Liver (tissue), 9 donors: ENCODE data around the gene PHTF1. TPM values are rescaled to one million over a fixed set of nuclear protein-coding genes. Genes with fewer than 3 reads are reported as not detected.
A peak's percentile ranks its signal among the peaks of the same experiment; 100 is the strongest.

Source experiments
- DNase-seq: peaks from one replicate; pipeline ENCODE4 v3.0.0-alpha.2; 2017; ENCODE audit warnings: low spot score
- H3K27ac ChIP-seq, 2 donors: one replicate each; pipeline ENCODE4 v1.7.0; 2013; ENCODE audit warnings: inconsistent platforms in 2 of 2, low read length in 2 of 2, control low read depth in 1 of 2, low read depth in 1 of 2, mild to moderate bottlenecking in 1 of 2
- H3K27me3 ChIP-seq, 4 donors: one replicate each; pipeline versions ENCODE4 v1.6.1 to v1.7.0; 2013; ENCODE audit warnings: low read length in 3 of 4, inconsistent platforms in 1 of 4, mild to moderate bottlenecking in 1 of 4, moderate library complexity in 1 of 4; ENCODE audit not compliant: control insufficient read depth in 4 of 4, insufficient read depth in 4 of 4
- H3K36me3 ChIP-seq, 4 donors: one replicate each; pipeline versions ENCODE4 v1.6.1 to v1.7.0; 2013; ENCODE audit warnings: low read length in 3 of 4, mild to moderate bottlenecking in 3 of 4, low read depth in 1 of 4, moderate library complexity in 1 of 4; ENCODE audit not compliant: control insufficient read depth in 4 of 4, insufficient read depth in 3 of 4
- H3K4me1 ChIP-seq, 4 donors: one replicate each; pipeline versions ENCODE4 v1.6.1 to v1.7.0; 2013; ENCODE audit warnings: low read length in 3 of 4, mild to moderate bottlenecking in 3 of 4, moderate library complexity in 1 of 4; ENCODE audit not compliant: control insufficient read depth in 4 of 4, insufficient read depth in 4 of 4
- H3K4me3 ChIP-seq, 3 donors: one replicate each; pipeline versions ENCODE4 v1.6.1 to v1.7.0; 2013; ENCODE audit warnings: low read length in 3 of 3, control low read depth in 1 of 3, low read depth in 1 of 3, mild to moderate bottlenecking in 1 of 3
- H3K9ac ChIP-seq, 2 donors: one replicate each; pipeline ENCODE4 v1.7.0; 2013; ENCODE audit warnings: low read length in 2 of 2, mild to moderate bottlenecking in 2 of 2, moderate library complexity in 2 of 2, control low read depth in 1 of 2, low read depth in 1 of 2
- H3K9me3 ChIP-seq, 4 donors: one replicate each; pipeline versions ENCODE4 v1.6.1 to v1.7.0; 2013; ENCODE audit warnings: low read length in 3 of 4; ENCODE audit not compliant: control insufficient read depth in 4 of 4
- ATF3 ChIP-seq: IDR thresholded peaks from 2 replicates; pipeline ENCODE4 v1.6.1; 2016; ENCODE audit warnings: antibody characterized with exemption
- CTCF ChIP-seq: fragments of 150-350 bp; IDR thresholded peaks from 2 replicates; pipeline ENCODE4 v1.5.1; 2017; ENCODE audit warnings: improper control_type of control experiment, low read depth, low read length; ENCODE audit not compliant: missing input control
- EGR1 ChIP-seq, 2 donors: IDR thresholded peaks; 2 replicates each; pipeline ENCODE4 v1.6.1; 2016 to 2018; ENCODE audit warnings: antibody characterized with exemption in 2 of 2, low read depth in 2 of 2
- FOXA1 ChIP-seq: IDR thresholded peaks from 2 replicates; pipeline ENCODE4 v1.6.1; 2016; ENCODE audit warnings: antibody characterized with exemption
- FOXA2 ChIP-seq: IDR thresholded peaks from 2 replicates; pipeline ENCODE4 v1.6.1; 2016; ENCODE audit warnings: antibody characterized with exemption
- GABPA ChIP-seq, 2 donors: IDR thresholded peaks in 1 of 2; conservative IDR thresholded peaks in 1 of 2; 2 replicates each; pipeline ENCODE4 v1.6.1; 2016; ENCODE audit warnings: antibody characterized with exemption in 2 of 2, mild to moderate bottlenecking in 1 of 2, moderate library complexity in 1 of 2
- HNF4A ChIP-seq, 2 donors: conservative IDR thresholded peaks; 2 replicates each; pipeline ENCODE4 v1.6.1; 2016; ENCODE audit warnings: antibody characterized with exemption in 2 of 2, mild to moderate bottlenecking in 2 of 2
- HNF4G ChIP-seq: IDR thresholded peaks from 2 replicates; pipeline ENCODE4 v1.6.1; 2016; ENCODE audit warnings: antibody characterized with exemption
- JUND ChIP-seq, 2 donors: IDR thresholded peaks; 2 replicates each; pipeline ENCODE4 v1.6.1; 2016; ENCODE audit warnings: antibody characterized with exemption in 2 of 2
- MAX ChIP-seq: IDR thresholded peaks from 2 replicates; pipeline ENCODE4 v1.6.1; 2016; ENCODE audit warnings: antibody characterized with exemption
- NR2F2 ChIP-seq: IDR thresholded peaks from 2 replicates; pipeline ENCODE4 v1.6.1; 2016; ENCODE audit warnings: antibody characterized with exemption
- RAD21 ChIP-seq, 2 donors: IDR thresholded peaks; 2 replicates each; pipeline ENCODE4 v1.6.1; 2016; ENCODE audit warnings: antibody characterized with exemption in 2 of 2, mild to moderate bottlenecking in 2 of 2
- REST ChIP-seq: IDR thresholded peaks from 2 replicates; pipeline ENCODE4 v1.6.1; 2016; ENCODE audit warnings: antibody characterized with exemption, mild to moderate bottlenecking
- RXRA ChIP-seq, 2 donors: IDR thresholded peaks; 2 replicates each; pipeline ENCODE4 v1.6.1; 2017 to 2018; ENCODE audit warnings: antibody characterized with exemption in 2 of 2, mild to moderate bottlenecking in 1 of 2
- SP1 ChIP-seq: IDR thresholded peaks from 2 replicates; pipeline ENCODE4 v1.6.1; 2018; ENCODE audit warnings: antibody characterized with exemption, mild to moderate bottlenecking
- TAF1 ChIP-seq: conservative IDR thresholded peaks from 2 replicates; pipeline ENCODE4 v1.6.1; 2016; ENCODE audit warnings: antibody characterized with exemption, mild to moderate bottlenecking
- YY1 ChIP-seq: IDR thresholded peaks from 2 replicates; pipeline ENCODE4 v1.6.1; 2016; ENCODE audit warnings: antibody characterized with exemption, mild to moderate bottlenecking
- WGBS: extraction: QIAGEN DNeasy Blood & Tissue Kit; methylation state at CpG from one replicate; pipeline ENCODE4 v1.1.7; 2013; 5-methylcytosine and 5-hydroxymethylcytosine counted together
- polyA plus RNA-seq, 2 donors: library from polyadenylated mRNA; stranded (reverse) in 1 of 2; unstranded in 1 of 2; fragments of 200-250 nt in 1 of 2; fragments of >200 nt in 1 of 2; fragmentation: Nextera tagmentation in 1 of 2; extraction: Ambion mirVana in 1 of 2; gene quantifications; one replicate each; pipeline versions ENCODE4 v1.2.1 to v1.2.3, GENCODE V29; 2013 to 2015
- total RNA-seq, 2 donors: library from RNA; depleted of rRNA; stranded (reverse); fragments of >200 nt; gene quantifications; one replicate each; pipeline ENCODE4 v1.2.3, GENCODE V29; 2014
- donor health status: healthy.
- donor health status: healthy.
- donor health status: healthy.
- donor health status: healthy.
- donor health status: healthy.

The PHTF1 gene
- total and polyA plus RNA-seq, 4 donors: 3.2 to 14.0 (median 7.3) TPM

GRCh38 chr1:113677250-113678158, 81.8 kb downstream of the PHTF1 start:
- H3K4me3 ChIP-seq: no peak overlapping the region
- peak overlapping the region in 1 of 2 donors; percentile 31 for H3K27ac ChIP-seq
- WGBS: 21% methylated on average over 7 of the region's 7 CpGs
- peak overlapping the region in 1 of 2 donors; percentile 39 for H3K9ac ChIP-seq
- peaks cover 3 to 20% (median 9%) of the 10 kb centered on the region in 4 donors for H3K36me3 ChIP-seq
- H3K27me3 ChIP-seq: no peaks in the 10 kb centered on the region
- peak; percentile 92 to 98 for TF ChIP-seq RXRA (IDR thresholded peaks at IDR 0.05)
- TF ChIP-seq HNF4G: peak; percentile 23
- no peak for TF ChIP-seq FOXA1
- no peak for TF ChIP-seq TAF1
- TF ChIP-seq CTCF: peak; percentile 52
- TF ChIP-seq EGR1 (IDR thresholded peaks at IDR 0.05; ENCODE audit: low read depth in 2 of 2): no peak
- peak; percentile 35 for TF ChIP-seq MAX
- TF ChIP-seq HNF4A (conservative IDR thresholded peaks at IDR 0.05): peak; percentile 51 to 68
- TF ChIP-seq RAD21 (IDR thresholded peaks at IDR 0.05): peak; percentile 83 to 85
- TF ChIP-seq JUND (IDR thresholded peaks at IDR 0.05): peak in 1 of 2 donors; percentile 29
- H3K9me3 ChIP-seq: no peaks in the 10 kb centered on the region
- DNase-seq: peak; percentile 55
- H3K4me1 ChIP-seq: peaks cover 0 to 10% (median 10%) of the 10 kb centered on the region in 4 donors

GRCh38 chr1:113676524-113676923, 82.8 kb downstream of the PHTF1 start:
- DNase-seq: no peak
- no peak overlapping the region for H3K4me3 ChIP-seq
- H3K36me3 ChIP-seq: peaks cover 3 to 24% (median 14%) of the 10 kb centered on the region in 4 donors
- H3K9me3 ChIP-seq: no peaks in the 10 kb centered on the region
- H3K4me1 ChIP-seq: peaks cover 0 to 10% (median 10%) of the 10 kb centered on the region in 4 donors
- WGBS: 78% methylated on average over 5 of the region's 5 CpGs
- TF ChIP-seq SP1 (no peak), TAF1 (no peak)
- H3K27me3 ChIP-seq: no peaks in the 10 kb centered on the region
- no peak overlapping the region for H3K9ac ChIP-seq
- no peak overlapping the region for H3K27ac ChIP-seq

GRCh38 chr1:113675302-113675701, 84.0 kb downstream of the PHTF1 start:
- no peaks in the 10 kb centered on the region for H3K9me3 ChIP-seq
- H3K36me3 ChIP-seq: peaks cover 3 to 24% (median 11%) of the 10 kb centered on the region in 4 donors
- no peaks in the 10 kb centered on the region for H3K27me3 ChIP-seq
- DNase-seq: no peak
- no peak overlapping the region for H3K27ac ChIP-seq
- H3K4me1 ChIP-seq: peaks cover 0 to 10% (median 10%) of the 10 kb centered on the region in 4 donors
- 93% methylated on average over 2 of the region's 2 CpGs for WGBS
- no peak overlapping the region for H3K4me3 ChIP-seq
- H3K9ac ChIP-seq: no peak overlapping the region
- no peak for TF ChIP-seq REST
- TF ChIP-seq SP1: no peak
- no peak for TF ChIP-seq TAF1
- no peak for TF ChIP-seq GABPA (IDR thresholded peaks at IDR 0.05 in 1 of 2, conservative IDR thresholded peaks at IDR 0.05 in 1 of 2)
- TF ChIP-seq FOXA2: no peak
- TF ChIP-seq EGR1 (IDR thresholded peaks at IDR 0.05; ENCODE audit: low read depth in 2 of 2): no peak
- no peak for TF ChIP-seq NR2F2
- TF ChIP-seq JUND (IDR thresholded peaks at IDR 0.05): no peak
- TF ChIP-seq HNF4G: no peak
- no peak for TF ChIP-seq FOXA1
- no peak for TF ChIP-seq RXRA (IDR thresholded peaks at IDR 0.05)
- TF ChIP-seq CTCF: no peak
- TF ChIP-seq ATF3: no peak
- no peak for TF ChIP-seq RAD21 (IDR thresholded peaks at IDR 0.05)
- no peak for TF ChIP-seq YY1
